H1 (cell line): ENCODE results near the gene NUCB1. TPM values are rescaled to one million over a fixed set of nuclear protein-coding genes. Genes with fewer than 3 reads are reported as not detected.

Experiments used
- ATF2 ChIP-seq: IDR thresholded peaks from 2 replicates; pipeline ENCODE4 v1.6.1; 2012; ENCODE audit warnings: low read length, inconsistent platforms
- ATF3 ChIP-seq: IDR thresholded peaks from 2 replicates; pipeline ENCODE4 v1.6.1; 2011; ENCODE audit warnings: low read depth, mild to moderate bottlenecking, low read length; ENCODE audit not compliant: insufficient read depth
- BACH1 ChIP-seq: IDR thresholded peaks from 2 replicates; pipeline ENCODE4 v1.6.1; 2012; ENCODE audit warnings: low read length, improper control_type of control experiment
- E2F6 ChIP-seq: IDR thresholded peaks from 2 replicates; pipeline ENCODE4 v1.6.1; 2012; ENCODE audit warnings: inconsistent platforms
- EGR1 ChIP-seq: IDR thresholded peaks from 2 replicates; pipeline ENCODE4 v1.6.1; 2011; ENCODE audit warnings: low read depth, low read length, borderline replicate concordance
- EP300 ChIP-seq, 2 experiments: IDR thresholded peaks; 1 replicate in 1 of 2; 2 replicates in 1 of 2; pipeline ENCODE4 v1.6.1; 2011 to 2012; ENCODE audit warnings: low read depth in 2 of 2, low read length in 2 of 2, mild to moderate bottlenecking in 2 of 2, borderline replicate concordance in 1 of 2, inconsistent platforms in 1 of 2, moderate library complexity in 1 of 2
- EZH2 ChIP-seq: fragments of 200-600 bp; sonication (generic); IDR thresholded peaks from 2 replicates; pipeline ENCODE4 v1.7.1; 2012; ENCODE audit warnings: low read depth, mild to moderate bottlenecking, moderate library complexity, low read length, inconsistent platforms; ENCODE audit not compliant: severe bottlenecking
- HDAC6 ChIP-seq: IDR thresholded peaks from one replicate; pipeline ENCODE4 v1.7.1; 2012; ENCODE audit warnings: low read depth, mild to moderate bottlenecking, inconsistent platforms, low read length, moderate library complexity
- JUN ChIP-seq: IDR thresholded peaks from 2 replicates; pipeline ENCODE4 v1.6.1; 2011; ENCODE audit warnings: low read depth, mild to moderate bottlenecking, improper control_type of control experiment, low read length
- NANOG ChIP-seq: IDR thresholded peaks from 2 replicates; pipeline ENCODE4 v1.6.1; 2011; ENCODE audit warnings: low read length, low read depth, mild to moderate bottlenecking, inconsistent platforms; ENCODE audit not compliant: insufficient read depth, poor library complexity, severe bottlenecking
- POLR2AphosphoS5 ChIP-seq: IDR thresholded peaks from 2 replicates; pipeline ENCODE4 v1.6.1; 2011; ENCODE audit warnings: low read depth, low read length
- POU5F1 ChIP-seq: IDR thresholded peaks from 2 replicates; pipeline ENCODE4 v1.6.1; 2011; ENCODE audit warnings: low read depth, mild to moderate bottlenecking, low read length, moderate library complexity
- RFX5 ChIP-seq: IDR thresholded peaks from 2 replicates; pipeline ENCODE4 v1.6.1; 2011; ENCODE audit warnings: low read depth, low read length, improper control_type of control experiment, borderline replicate concordance
- RNF2 ChIP-seq: fragments of 200-900, 300-1000 bp; sonication (generic); IDR thresholded peaks from 2 replicates; pipeline ENCODE4 v1.7.1; 2016; ENCODE audit warnings: borderline replicate concordance, low read depth, mild to moderate bottlenecking, antibody characterized with exemption, low read length; ENCODE audit not compliant: poor library complexity, severe bottlenecking; ENCODE audit errors: missing control alignments
- SAP30 ChIP-seq: fragments of 300-600 bp; sonication (generic); IDR thresholded peaks from 2 replicates; pipeline ENCODE4 v1.7.1; 2012; ENCODE audit warnings: low read length, moderate library complexity, mild to moderate bottlenecking, inconsistent platforms; ENCODE audit not compliant: insufficient read depth, insufficient replicate concordance
- SIX5 ChIP-seq: IDR thresholded peaks from 2 replicates; pipeline ENCODE4 v1.6.1; 2011; ENCODE audit warnings: mild to moderate bottlenecking, low read depth, low read length
- SP1 ChIP-seq: IDR thresholded peaks from 2 replicates; pipeline ENCODE4 v1.6.1; 2011; ENCODE audit warnings: low read depth, low read length
- SUZ12 ChIP-seq: fragments of 200-600 bp; sonication (generic); IDR thresholded peaks from 2 replicates; pipeline ENCODE4 v1.6.1; 2012; ENCODE audit warnings: mild to moderate bottlenecking, inconsistent platforms, low read length, moderate library complexity, mixed read lengths
- TCF12 ChIP-seq: IDR thresholded peaks from 2 replicates; pipeline ENCODE4 v1.6.1; 2011; ENCODE audit warnings: low read depth, mild to moderate bottlenecking, low read length
- TEAD4 ChIP-seq: IDR thresholded peaks from 2 replicates; pipeline ENCODE4 v1.6.1; 2012; ENCODE audit warnings: low read depth, low read length, inconsistent platforms, mixed read lengths
- polyA plus RNA-seq, 7 experiments: library from polyadenylated mRNA; depleted of rRNA in 3 of 7; stranded (reverse) in 5 of 7; unstranded in 2 of 7; fragments of >200 nt in 5 of 7; fragments of 200-250 nt in 2 of 7; gene quantifications; 1 replicate in 5 of 7; 2 replicates in 1 of 7; 4 replicates in 1 of 7; pipeline versions ENCODE4 v1.2.1 to v1.2.3, GENCODE V29; 2011 to 2013; ENCODE audit warnings: missing spikeins in 2 of 7, mixed read lengths in 2 of 7
- total RNA-seq: library from RNA; stranded (reverse); fragmentation: NEBNext Ultra II Directional; extraction: Animal tissue kit (Norgen Biotek cat#: 25700); gene quantifications from 2 replicates; pipeline ENCODE4 v1.2.1, GENCODE V29; 2021

Gene NUCB1
- total and polyA plus RNA-seq, 2 of the 8 experiments (the other 6 are each of a cell fraction or from before 2014, with no cell fraction given), result 111 to 121 TPM

DNA sequence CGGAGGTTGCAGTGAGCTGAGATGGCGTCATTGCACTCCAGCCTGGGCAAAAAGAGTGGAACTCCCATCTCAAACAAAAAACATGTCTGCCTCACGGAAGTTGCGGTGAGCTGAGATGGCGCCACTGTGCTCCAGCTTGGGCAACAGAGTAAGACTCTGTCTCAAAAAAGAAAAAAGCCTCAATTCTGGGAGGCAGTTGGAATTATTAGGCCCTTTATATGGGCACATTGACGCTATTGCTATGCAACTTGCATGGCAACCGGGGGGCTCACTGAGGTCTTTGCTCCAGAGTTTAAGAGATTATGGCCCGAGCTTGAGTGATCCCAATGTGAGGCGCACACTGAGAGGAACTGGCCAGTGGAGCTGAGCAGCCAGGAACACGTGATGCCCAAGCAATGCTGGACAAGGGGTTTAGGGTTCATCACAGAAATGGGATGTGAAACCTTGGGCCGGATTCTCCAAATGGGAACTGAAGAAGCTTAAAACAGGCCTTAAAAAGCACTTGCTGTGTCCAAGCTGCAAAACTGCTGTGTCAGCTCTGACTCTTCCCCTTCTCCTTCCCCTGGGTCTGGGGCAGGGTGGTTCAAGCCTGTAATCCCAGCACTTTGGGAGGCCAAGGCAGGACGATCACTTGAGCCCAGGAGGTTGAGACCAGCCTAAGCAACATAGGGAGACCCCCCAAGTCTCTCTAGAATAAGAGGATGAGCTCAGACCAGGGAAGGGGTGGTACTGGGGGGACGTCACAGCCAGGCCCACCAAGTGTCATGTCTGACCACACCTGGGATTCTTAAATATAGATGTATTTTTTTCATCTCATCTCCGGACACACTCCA, 67.5 kb downstream of the NUCB1 start (continued):
- TF ChIP-seq ATF2 (peak; percentile 78), NANOG (no peak), RFX5 (no peak), POLR2AphosphoS5 (peak; percentile 60; the same call in 1 of the 2 replicates), EZH2 (no peak), E2F6 (no peak), TEAD4 (no peak), JUN (no peak), SUZ12 (no peak), SAP30 (no peak), HDAC6 (no peak), ATF3 (no peak), RNF2 (no peak), BACH1 (peak; percentile 36; the same call in 1 of the 2 replicates), EGR1 (no peak), SP1 (no peak), SIX5 (no peak), EP300 (IDR thresholded peaks at IDR 0.05; ENCODE audit: borderline replicate concordance in 1 of 2, low read depth in 2 of 2, low read length in 2 of 2) (no peak), TCF12 (no peak), POU5F1 (no peak)
